ENCODE measurements around the gene MIPOL1.
"Not testable (repeated sequence)": the region's sequence is repeated elsewhere in the genome, so short reads cannot be mapped to it uniquely, and the experiment has no call there.

Gene MIPOL1

DNA sequence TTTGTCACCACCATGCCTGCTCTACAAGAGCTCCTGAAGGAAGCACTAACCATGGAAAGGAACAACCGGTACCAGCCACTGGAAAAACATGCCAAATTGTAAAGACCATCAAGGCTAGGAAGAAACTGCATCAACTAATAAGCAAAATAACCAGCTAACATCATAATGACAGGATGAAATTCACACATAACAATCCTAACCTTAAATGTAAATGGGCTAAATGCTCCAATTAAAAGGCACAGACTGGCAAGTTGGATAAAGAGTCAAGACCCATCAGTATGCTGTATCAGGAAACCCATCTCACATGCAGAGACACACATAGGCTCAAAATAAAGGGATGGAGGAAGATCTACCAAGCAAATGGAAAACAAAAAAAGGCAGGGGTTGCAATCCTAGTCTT, 97.5 kb downstream of the MIPOL1 start:
- DNase-seq, result not testable (repeated sequence)

DNA sequence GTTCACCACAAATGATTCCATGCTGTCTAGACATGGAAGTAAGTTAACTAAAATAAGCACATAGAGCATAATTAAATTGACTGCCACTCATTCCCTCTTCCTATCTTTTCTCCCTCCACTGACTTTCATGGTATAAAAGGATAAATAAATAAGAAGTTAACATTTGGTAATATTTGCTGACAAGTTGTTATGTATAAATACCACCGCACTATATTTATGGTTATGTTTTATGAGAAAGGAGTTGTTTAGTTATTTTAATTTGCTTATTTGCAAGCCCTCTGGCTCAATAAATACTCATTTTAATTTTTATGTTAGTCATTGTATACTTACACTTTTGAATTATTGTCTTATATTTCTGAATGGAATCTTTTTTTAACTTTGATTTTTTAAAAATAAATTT, 113.5 kb downstream of the MIPOL1 start:
- no peak for DNase-seq

DNA sequence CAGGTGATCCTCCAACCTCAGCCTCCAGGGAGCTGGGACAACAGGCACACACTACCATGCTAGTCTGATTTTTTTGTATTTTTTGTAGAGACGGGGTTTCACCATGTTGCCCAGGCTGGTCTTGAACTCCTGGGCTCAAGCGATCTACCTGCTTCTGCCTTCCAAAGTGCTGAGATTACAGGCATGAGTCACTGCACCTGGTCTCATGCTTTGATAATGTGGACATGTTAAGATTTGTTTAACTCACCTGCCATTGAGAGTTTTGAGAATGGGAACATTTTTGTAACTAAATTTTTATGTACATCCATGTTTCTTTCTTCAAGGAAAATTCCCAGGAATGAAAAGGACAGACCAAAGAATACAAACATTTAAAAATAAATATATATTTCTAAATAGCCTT, 121.2 kb downstream of the MIPOL1 start:
- DNase-seq, result no peak

DNA sequence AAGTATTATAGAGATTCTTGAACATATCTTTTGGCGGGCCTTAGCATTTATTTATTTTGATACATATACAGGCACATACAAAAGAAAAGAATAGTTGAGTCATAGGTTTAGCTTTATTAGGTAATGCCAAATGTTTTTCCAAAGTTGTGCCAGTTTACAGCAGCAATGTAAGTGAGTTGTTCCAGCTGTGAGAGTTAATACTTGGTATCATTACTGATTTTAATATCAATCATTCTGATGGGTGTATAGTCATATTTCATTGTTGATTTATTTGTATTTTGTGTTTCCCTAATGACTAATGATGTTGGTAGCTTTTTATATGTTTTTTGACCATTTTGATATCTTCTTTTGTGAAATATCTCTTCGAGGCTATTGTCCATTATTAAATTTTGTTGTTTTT, 122.4 kb downstream of the MIPOL1 start:
- DNase-seq, result no peak

DNA sequence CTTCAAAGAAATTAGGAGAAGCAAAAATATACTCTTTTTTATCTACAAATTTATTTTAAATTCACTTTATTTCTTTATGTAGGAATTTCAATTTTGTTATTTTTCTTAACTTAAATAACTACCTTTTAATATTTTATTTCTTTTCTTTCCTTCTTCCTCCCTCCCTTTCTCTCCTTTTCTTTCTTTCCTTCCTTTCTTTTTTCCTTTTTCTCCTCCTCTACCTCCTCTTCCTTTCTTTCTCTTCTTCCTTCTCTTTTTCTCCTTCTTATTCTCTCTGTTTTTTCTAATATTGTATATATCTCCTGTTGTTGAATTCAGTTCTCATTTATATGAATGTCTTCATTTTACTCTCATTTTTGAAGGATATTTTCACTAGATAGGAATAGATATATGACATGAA, 127.6 kb downstream of the MIPOL1 start:
- no peak for DNase-seq

DNA sequence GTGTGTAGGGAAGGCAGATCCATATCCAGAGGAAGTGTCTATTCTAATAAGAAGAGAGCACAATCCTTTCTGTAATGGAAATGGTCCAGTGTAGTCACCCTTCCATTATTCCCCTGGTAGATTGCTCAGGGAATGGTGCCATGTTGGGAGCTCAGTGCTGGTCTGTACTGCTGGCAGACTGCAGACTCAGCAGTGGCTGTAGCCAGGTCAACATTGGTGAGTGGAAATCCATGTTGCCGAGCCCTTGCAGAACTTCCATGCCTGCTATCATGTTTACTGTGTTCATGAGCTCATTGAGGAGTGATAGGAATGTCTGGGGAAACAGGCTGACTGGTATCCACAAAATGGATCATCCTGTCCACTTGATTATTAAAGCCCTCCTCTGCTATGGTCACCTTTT, 128.7 kb downstream of the MIPOL1 start:
- DNase-seq, result no peak

DNA sequence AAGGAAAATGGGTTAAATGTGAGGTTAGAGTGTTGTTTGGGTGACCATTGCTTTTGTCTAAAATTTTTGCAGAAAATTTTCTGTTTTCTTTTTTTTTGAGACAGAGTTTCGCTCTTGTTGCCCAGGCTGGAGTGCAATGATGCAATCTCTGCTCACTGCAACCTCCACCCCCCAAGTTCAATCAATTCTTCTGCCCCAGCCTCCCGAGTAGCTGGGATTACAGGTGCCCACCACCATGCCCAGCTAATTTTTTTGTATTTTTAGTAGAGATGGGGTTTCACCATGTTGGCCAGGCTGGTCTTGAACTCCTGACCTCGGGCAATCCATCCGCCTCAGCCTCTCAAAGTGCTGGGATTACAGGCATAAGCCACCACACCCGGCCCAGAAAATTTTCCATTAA, 130.2 kb downstream of the MIPOL1 start:
- not testable (repeated sequence) for DNase-seq

DNA sequence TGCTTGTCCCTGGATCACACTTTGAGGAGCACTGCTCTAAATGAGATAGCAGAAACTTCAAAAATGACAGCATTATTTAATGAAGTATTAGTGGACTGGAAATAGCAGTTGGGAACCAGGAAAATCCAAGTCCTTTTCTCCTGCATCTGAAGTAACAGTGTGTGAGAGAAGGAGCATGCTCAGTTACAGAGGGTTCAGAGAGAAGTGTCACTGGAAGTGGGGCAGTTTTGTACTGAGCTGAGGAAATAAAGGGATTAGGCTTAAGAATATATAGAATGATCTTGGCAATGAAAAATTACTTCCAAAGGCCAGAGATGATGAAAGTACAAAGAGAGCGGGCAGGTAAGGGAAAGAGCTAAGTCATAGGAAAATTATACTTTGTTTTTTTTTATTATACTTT, 130.9 kb downstream of the MIPOL1 start:
- no peak for DNase-seq

DNA sequence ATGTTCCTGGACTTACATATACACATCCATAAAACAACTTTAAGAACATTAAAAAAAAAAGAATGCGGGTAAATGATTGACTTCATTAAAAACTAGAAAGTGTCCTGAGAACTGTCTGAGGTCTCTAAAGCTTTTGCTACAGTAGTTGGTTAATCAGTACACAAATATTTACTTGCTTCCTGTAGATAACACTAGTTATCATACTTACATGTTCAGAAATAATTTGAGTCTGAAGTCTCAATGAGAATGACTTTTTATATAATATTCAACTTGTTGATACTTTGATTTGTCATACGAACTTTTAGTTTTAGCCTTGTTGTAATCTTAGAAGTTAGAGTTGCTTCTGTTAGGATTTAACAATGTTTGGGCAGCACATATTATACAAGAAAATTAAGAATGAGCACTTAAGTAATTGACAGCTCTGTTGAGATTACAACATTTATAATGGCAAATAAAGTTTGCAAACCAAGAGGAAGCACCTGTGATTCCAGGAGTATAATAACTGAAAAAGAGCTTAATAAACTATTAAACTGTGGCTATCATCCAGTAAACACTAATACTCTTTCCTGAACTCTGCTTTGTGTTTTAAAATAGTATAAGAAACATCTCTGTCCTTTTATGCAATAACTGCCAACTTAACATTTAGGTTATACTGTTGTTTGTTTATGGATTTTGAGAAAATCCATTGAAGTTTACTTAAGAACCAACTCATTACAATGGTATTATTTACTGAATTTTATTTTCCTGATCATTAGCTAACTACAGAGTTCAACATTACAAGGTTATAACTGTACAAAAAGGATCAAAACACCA, 131.7 kb downstream of the MIPOL1 start:
- DNase-seq, result no peak

DNA sequence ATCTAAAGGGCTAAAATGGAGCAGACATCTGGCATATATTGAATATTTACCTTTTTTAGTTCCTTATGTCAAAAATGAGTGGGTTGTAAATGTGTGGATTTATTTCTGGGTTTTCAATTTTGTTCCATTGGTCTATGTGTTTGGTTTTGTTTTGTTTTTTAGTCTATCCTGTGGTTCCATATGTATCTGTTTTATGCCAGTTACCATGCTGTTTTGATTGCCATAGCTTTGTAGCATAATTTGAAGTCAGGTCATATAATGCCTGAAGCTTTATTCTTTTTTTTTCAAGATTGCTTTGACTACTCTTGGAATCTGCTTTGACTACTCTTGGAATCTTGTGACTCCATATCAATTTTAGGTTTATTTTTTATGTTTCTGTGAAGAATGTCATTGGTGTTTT, 133.2 kb downstream of the MIPOL1 start:
- DNase-seq, result no peak

DNA sequence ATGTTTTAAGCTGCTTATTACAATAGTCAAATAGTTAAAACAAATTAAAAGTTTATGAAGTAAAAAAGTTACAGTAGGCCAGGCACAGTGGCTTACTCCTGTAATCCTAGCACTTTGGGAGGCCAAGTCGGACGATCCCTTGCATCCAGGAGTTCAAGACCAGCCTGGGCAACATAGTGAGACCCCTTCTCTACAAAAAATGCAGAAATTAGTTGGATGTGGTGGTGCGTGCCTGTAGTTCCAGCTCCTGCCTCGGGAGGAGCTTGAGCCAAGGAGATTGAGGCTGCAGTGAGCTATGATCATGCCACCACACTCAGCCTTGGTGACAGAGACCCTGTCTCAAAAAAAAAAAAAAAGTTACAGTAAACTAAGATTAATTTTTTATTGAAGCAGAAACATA, 142.6 kb downstream of the MIPOL1 start:
- DNase-seq, result no peak

DNA sequence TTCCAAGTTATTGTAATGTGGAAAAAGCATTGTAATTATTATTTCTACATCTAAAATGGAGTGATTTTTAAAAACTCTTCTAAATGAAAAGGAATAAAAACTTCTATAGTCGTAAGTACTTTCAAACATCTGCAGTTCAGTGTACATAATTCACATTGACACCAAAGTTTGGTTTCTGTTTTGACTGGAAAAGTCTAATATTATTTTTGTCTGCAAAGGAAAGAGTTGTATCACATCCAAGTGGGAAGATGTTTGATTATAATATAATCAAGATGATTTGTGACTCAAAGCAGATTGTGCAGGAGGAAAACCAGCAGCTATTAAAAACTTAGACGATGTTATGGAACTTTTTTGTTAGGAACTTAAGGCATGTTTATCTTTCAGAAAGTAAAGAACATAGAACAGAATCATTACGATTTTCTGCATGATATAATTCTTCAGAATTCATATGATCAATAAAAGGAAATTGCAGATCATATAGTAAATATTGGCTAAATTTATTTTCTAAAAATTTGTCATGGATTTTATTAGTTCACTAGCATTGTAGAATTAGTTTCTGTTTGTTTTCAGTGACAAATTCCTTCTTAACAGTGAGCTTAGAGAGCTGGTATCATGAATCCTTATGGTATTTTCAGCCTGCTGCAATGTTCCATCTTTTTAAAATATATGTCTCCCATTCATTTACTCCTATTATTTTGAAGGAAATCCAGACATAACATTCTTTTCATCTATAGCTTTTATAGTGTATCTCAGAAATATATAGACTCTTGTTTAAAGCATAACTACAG, 145.8 kb downstream of the MIPOL1 start:
- no peak for DNase-seq

DNA sequence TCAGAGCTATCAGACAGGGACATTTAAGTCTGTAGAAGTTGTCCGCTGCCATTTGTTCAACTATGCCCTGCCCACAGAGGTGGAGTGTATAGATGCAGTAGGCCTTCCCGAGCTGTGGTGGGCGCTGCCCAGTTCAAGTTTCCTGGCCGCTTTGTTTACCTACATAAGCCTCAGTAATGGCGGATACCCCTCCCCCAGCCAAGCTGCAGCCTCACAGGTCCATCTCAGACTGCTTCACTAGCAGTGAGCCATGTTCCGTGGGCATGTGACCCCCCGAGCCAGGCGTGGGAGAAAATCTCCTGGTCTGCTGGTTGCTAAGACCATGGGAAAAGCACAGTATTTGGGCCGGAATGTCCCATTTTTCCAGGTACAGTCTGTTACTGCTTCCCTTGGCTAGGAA, 165.9 kb downstream of the MIPOL1 start:
- no peak for DNase-seq

DNA sequence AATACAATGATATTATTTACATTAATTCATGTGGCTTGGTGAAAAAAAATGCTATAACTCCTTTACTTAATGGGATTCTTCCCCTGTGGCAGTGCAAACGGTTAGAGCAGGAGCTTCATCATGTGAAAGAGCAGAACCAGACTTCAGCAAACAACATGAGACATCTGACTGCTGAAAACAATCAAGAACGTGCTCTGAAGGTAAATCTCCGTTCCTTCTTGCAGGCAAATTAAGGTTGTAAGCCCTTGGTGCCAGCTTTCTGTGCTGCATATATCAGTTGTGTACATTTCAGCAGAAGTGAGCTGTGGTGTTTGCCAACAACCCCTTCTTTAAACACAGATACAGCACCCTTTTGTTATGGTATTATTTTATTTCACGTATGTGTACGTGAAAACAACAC, 171.7 kb downstream of the MIPOL1 start:
- no peak for DNase-seq

DNA sequence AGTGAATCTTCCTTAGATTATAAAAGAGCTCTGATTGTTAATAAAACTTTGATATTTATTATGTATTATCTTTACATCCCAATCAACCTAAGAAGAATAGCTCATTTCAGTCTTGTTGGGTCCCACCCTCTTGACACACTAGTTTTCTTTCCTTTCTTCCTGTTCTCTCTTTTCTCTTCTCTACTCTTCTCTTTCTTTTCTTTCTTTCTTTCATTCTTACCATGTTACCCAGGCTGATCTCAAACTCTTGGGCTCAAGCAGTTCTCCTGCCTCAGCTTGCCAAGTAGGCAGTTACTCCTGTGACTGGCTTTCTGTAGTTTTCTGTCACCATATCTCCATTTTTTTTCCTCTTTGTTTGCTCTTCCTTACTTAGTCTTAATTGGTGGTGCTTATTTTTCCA, 177.8 kb downstream of the MIPOL1 start:
- DNase-seq, result no peak

DNA sequence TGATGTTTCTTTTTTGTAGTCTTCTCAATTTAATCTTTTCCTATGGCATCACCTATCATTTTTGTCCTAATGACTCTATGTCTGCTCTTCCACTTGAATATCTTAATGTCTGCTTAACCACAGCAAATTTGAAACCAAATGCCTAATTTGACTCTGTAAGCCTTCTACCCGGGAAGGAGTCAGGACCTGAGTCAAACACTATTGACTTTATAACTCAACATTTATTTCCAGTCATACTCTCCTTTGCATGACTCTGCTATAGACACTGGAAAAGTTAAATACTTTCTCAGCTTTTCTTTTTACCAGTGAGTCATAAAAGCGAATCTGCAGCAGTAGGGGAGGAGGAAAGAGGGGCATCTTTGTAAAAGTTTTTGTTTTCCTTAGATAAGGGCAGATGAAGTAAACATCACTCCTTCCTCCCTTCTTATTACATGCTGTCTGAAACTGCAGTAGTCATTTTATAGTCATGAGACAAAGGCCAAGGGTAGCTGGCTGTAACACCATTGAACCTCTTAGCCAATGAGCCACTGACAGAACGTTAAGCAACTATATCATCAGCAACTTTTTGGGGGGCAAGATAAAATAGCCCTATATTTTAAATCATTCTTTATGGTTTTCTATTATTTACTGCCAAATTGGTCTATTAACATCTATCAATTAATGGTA, 179.3 kb downstream of the MIPOL1 start:
- no peak for DNase-seq

DNA sequence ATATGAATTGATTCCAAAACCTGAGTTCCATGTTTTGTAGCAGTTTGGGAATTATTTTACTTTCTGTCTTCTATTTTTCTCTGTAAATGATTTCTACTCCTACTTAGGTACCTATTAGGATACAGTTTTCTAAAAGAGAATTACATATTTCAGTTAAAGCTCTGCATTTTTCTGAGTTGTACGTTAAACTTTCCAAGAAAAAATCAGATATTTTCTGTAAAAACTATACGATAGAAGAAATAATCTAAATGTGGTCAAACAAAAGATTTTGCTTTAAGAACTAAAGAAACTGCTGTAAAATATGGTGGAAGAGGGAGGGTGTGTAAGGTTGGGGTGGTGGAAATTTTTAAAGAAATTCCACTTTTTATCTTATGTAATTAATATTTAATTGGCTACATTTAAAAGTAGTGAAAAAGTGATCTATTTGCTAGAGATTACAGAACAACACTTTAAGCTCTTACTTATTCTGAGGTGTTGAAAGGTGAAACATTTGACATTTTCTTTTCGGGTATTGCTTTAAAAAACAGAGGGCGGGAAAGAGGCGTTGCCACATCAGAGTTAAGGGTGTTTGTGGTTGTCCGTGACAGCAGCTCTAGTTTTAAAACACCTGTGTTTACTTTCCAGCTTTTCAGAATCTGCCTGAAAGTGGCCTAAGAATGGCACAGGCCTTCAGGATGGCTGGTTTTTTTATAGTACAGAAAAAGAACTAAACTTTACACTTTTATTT, 187.3 kb downstream of the MIPOL1 start:
- DNase-seq, result no peak

DNA sequence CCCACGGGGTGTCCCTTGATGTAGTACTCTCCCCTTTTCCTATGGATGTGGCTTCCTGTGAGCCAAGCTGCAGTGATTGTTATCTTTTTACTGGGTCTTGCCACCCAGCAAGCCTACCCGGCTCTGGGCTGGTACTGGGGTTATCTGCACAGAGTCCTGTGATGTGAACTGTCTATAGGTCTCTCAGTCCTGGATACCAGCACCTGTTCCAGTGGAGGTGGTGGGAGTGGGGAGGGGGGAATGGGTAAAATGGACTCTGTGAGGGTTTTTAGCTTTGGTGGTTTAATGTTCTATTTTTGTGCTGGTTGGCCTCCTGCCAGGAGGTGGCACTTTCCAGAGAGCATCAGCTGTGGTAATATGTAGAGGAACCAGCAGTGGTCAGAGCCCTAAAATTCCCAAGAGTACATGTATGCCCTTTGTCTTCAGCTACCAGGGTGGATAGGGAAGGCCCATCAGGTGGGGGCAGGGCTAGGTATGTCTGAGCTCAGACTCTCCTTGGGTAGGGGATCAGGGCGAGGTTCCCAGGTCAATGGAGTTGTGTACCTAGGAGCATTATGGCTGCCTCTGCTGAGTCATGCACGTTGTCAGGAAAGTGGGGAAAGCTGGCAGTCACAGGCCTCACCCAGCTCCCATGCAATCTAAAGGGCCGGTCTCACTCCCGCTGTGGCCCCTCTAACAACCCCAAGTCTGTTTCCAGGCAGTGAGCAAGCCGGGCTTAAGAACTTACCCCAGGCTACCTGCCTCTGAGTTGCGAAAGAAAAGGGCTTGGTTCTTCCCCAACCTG, 199.6 kb downstream of the MIPOL1 start:
- not testable (repeated sequence) for DNase-seq

DNA sequence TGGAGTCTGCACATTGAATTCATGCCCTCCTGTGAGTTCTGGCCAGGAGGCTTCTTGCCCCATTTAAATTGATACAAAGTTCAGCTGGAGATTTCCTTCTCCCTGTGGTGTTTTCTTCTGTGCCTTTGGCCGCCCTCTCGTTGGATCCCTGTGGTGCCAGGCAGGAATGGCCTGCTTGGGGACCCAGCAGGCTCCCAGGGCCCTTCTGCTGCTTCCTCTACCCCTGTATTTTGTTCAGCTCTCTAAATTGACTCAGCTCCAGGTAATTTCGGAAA, 200.1 kb downstream of the MIPOL1 start:
- DNase-seq, result no peak

DNA sequence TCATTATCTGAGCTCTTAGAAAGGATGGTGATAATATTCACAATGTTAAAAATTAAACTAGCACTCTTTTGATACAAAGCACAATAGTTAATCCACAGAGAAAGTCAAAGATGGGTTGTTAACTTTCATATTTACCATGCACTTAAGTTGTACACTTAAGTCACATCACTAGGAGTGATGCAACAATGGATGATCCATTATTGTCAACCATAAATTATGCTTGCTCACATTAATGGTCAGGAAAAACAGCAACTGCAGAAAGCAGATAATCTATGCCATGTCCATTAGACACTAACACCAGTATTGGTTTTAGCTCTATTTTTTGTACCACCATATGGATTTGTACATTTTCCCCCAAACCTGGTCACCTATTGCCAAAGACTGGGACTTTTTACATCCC, 201.8 kb downstream of the MIPOL1 start:
- no peak for DNase-seq

DNA sequence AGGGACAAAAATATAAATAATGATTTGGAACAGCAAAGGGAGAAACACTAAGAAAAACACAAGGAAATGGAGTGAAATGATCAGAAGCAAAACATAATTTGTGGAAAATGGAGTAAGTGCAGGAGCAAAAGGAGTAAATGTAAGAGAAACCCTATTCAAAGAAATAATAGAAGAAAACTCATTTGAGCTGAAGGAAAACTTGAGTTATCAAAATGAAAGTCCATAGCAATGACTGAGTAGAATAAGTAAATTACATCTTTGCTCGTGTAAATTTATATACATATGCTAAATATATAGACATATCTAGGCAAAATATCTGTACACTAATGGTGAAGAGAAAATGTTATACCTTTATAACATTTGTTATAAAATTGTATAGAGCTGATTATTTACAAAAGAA, 203.4 kb downstream of the MIPOL1 start:
- DNase-seq, result no peak

DNA sequence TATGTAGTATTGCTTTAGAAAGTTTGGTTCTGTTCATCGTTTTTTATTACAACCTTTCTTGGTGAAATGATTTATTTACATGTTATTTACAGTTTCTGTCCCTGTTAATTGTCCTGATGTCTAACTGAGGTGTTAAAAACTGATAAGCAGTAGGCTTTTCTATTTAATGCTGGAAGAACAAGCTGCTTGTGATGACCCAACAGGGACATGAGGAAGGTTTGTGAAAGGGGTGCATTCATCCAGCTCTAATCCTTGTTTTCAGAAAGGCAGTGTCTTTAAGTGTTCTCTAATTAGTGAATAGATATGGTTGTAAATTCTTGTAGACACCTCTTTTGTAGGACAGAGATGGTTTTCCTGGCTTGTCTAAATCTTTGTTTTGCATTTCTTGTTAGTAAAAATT, 205.9 kb downstream of the MIPOL1 start:
- DNase-seq, result no peak

DNA sequence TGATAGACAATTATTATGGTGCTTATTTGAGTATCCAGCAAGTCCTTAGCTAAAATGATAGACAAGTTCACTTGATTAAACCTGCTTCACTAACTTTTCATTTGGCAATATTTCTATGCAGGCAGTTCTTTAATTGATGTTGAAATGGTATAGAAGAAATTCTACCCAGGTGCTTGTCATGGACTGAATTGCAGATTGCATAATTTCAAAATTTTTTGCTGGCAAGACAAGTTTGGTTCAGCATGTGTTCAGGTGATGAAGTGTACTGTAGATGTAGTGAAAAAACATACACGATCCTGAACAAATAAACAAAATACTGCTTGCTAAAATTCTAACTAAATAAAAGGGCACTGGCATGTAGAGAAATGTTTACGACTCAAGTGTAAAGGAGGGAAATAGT, 208.4 kb downstream of the MIPOL1 start:
- DNase-seq, result no peak
